HG03575 (cell line): ENCODE measurements around the gene HEATR5A.
"Not testable (repeated sequence)": the region's sequence is repeated elsewhere in the genome, so short reads cannot be mapped to it uniquely, and the experiment has no call there.

Experiments used
- ATAC-seq: cut with Tn5 transposase; IDR thresholded peaks from one replicate; pipeline ENCODE4 v1.9.1; 2021; ENCODE audit not compliant: unreplicated experiment, insufficient number of reproducible peaks, low FRiP score; ENCODE audit errors: extremely low read depth

HEATR5A gene

GRCh38 chr14:31346097-31346496, 74.3 kb downstream of the HEATR5A start:
- ATAC-seq, result no peak

GRCh38 chr14:31341280-31341679, 79.1 kb downstream of the HEATR5A start:
- ATAC-seq, result no peak

- no peak for ATAC-seq
These were observed 79.9 kb downstream of the HEATR5A start for GRCh38 chr14:31340297-31341063.

GRCh38 chr14:31339743-31340142, 80.6 kb downstream of the HEATR5A start:
- no peak for ATAC-seq

GRCh38 chr14:31337331-31337730, 83.0 kb downstream of the HEATR5A start:
- no peak for ATAC-seq

GRCh38 chr14:31336646-31337045, 83.7 kb downstream of the HEATR5A start:
- no peak for ATAC-seq

- not testable (repeated sequence) for ATAC-seq
These were observed 89.0 kb downstream of the HEATR5A start for GRCh38 chr14:31331395-31331794.

- ATAC-seq, result not testable (repeated sequence)
These were observed 90.4 kb downstream of the HEATR5A start for GRCh38 chr14:31329876-31330521.

- ATAC-seq, result no peak
These were observed 94.2 kb downstream of the HEATR5A start for GRCh38 chr14:31326111-31326510.

GRCh38 chr14:31323419-31323818, 96.9 kb downstream of the HEATR5A start:
- ATAC-seq, result no peak

- no peak for ATAC-seq
These were observed 99.2 kb downstream of the HEATR5A start for GRCh38 chr14:31320922-31321766.

- no peak for ATAC-seq
These were observed 100.1 kb downstream of the HEATR5A start for GRCh38 chr14:31320216-31320615.

GRCh38 chr14:31319701-31320100, 100.6 kb downstream of the HEATR5A start:
- no peak for ATAC-seq

- ATAC-seq, result no peak
These were observed 107.4 kb downstream of the HEATR5A start for GRCh38 chr14:31312934-31313333.

- ATAC-seq, result not testable (repeated sequence)
These were observed 108.0 kb downstream of the HEATR5A start for GRCh38 chr14:31312370-31312769.

GRCh38 chr14:31307618-31308017, 112.7 kb downstream of the HEATR5A start:
- ATAC-seq, result no peak

GRCh38 chr14:31307198-31307597, 113.2 kb downstream of the HEATR5A start:
- no peak for ATAC-seq

- ATAC-seq, result no peak
These were observed 116.7 kb downstream of the HEATR5A start for GRCh38 chr14:31303654-31304053.

- no peak for ATAC-seq
These were observed 119.5 kb downstream of the HEATR5A start for GRCh38 chr14:31300883-31301282.

- ATAC-seq, result no peak
These were observed 120.1 kb downstream of the HEATR5A start for GRCh38 chr14:31300296-31300695.
